Measurements from ENCODE around the gene NUMBL. TPM values are rescaled to one million over a fixed set of nuclear protein-coding genes. Genes with fewer than 3 reads are reported as not detected.

The NUMBL gene
- total RNA-seq, 1 experiment from 2014 or later, result 41.7 TPM

DNA sequence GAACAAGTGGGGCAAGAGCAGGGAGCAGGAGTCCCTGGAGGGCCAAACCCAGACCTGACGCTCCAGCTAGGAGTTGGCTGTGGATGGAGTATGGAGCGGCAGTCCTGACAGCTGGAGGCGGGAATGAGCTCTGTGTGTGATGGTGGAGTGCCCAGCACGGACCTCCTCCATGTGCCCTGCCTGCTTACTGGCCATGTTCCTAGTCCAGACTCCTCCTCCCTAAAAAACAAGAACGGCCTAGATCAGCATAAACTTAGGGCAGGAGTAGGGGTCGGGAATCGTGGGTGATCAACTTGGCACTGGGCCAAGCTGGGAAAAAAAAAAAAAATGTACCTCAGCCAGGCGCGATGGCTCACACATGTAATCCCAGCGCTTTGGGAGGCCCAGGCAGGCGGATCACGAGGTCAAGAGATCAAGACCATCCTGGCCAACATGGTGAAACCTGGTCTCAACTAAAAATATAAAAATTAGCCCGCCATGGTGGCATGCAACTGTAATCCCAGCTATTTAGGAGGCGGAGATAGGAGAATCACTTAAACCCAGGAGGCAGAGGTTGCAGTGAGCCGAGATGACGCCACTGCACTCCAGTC lies 59.8 kb downstream of the NUMBL start:
- peaks cover 2 to 15% of the 10 kb centered on the region in 2 experiments; a peak in 2 of 4 replicates for H3K4me1 ChIP-seq (ENCODE audit: control insufficient read depth in 1 of 2, insufficient read depth in 2 of 2, low read length in 2 of 2)
- H3K27me3 ChIP-seq (ENCODE audit: insufficient read depth, low read length), result no peaks in the 10 kb centered on the region
- no peaks in the 10 kb centered on the region for H3K79me2 ChIP-seq (ENCODE audit: insufficient read depth, low read length)
- no peak overlapping the region for H3K9ac ChIP-seq (ENCODE audit: low read length)
- intact Hi-C loops (cut with micrococcal nuclease), result no loop called here
- H3K4me3 ChIP-seq (replicated peaks in 1 of 2; ENCODE audit: low read depth in 1 of 2, low read length in 2 of 2), result no peak overlapping the region
- H3K9me3 ChIP-seq (ENCODE audit: control insufficient read depth in 1 of 2, insufficient read depth in 1 of 2, low read depth in 1 of 2, low read length in 2 of 2), result no peaks in the 10 kb centered on the region
- H3K36me3 ChIP-seq (ENCODE audit: control insufficient read depth in 1 of 2, insufficient read depth in 2 of 2, low read length in 2 of 2), result peaks cover 13 to 17% of the 10 kb centered on the region in 2 experiments; a peak in 3 of 4 replicates
- H2AFZ ChIP-seq (ENCODE audit: low read depth, low read length, poor library complexity, severe bottlenecking), result no peak overlapping the region
- H3K27ac ChIP-seq (ENCODE audit: low read depth, low read length), result no peak overlapping the region
- H4K20me1 ChIP-seq (ENCODE audit: insufficient read depth), result no peaks in the 10 kb centered on the region
- ChIA-PET POLR2A (no interaction called here), RAD21 (ENCODE audit: low non-redundant PET in 1 of 2, low total read pairs in 2 of 2, uncharacterized antibody in 2 of 2, unreplicated experiment in 2 of 2) (no interaction called here), CTCF (interaction anchor here (0.6 to 1.0 kb wide), 3 partner anchors 60 to 629 kb away, joined by 3 to 4 read pairs (median 3); no protein-coding TSS in a partner anchor)
- H3K4me2 ChIP-seq (ENCODE audit: low read length), result no peak overlapping the region
- no peak for TF ChIP-seq ZFX (IDR thresholded peaks at IDR 0.05)
- TF ChIP-seq, protein P1, sequence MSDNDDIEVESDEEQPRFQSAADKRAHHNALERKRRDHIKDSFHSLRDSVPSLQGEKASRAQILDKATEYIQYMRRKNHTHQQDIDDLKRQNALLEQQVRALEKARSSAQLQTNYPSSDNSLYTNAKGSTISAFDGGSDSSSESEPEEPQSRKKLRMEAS (IDR thresholded peaks at IDR 0.05), result no peak
- no peak for TF ChIP-seq EZH2phosphoT487 (IDR thresholded peaks at IDR 0.05; ENCODE audit: borderline replicate concordance)
- no peak for TF ChIP-seq ELF1 (IDR thresholded peaks at IDR 0.05; ENCODE audit: borderline replicate concordance, low read depth)
- TF ChIP-seq POLR2AphosphoS5 (IDR thresholded peaks at IDR 0.05; ENCODE audit: low read depth, low read length), result no peak
- no peak for TF ChIP-seq ZNF274 (IDR thresholded peaks at IDR 0.05; ENCODE audit: low read depth, low read length)
- TF ChIP-seq, protein P2, sequence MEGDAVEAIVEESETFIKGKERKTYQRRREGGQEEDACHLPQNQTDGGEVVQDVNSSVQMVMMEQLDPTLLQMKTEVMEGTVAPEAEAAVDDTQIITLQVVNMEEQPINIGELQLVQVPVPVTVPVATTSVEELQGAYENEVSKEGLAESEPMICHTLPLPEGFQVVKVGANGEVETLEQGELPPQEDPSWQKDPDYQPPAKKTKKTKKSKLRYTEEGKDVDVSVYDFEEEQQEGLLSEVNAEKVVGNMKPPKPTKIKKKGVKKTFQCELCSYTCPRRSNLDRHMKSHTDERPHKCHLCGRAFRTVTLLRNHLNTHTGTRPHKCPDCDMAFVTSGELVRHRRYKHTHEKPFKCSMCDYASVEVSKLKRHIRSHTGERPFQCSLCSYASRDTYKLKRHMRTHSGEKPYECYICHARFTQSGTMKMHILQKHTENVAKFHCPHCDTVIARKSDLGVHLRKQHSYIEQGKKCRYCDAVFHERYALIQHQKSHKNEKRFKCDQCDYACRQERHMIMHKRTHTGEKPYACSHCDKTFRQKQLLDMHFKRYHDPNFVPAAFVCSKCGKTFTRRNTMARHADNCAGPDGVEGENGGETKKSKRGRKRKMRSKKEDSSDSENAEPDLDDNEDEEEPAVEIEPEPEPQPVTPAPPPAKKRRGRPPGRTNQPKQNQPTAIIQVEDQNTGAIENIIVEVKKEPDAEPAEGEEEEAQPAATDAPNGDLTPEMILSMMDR (IDR thresholded peaks at IDR 0.05 in 2 of 3, conservative IDR thresholded peaks at IDR 0.05 in 1 of 3; ENCODE audit: borderline replicate concordance in 1 of 3, insufficient read depth in 1 of 3, low read depth in 2 of 3, low read length in 2 of 3), result no peak
- TF ChIP-seq EGR1 (IDR thresholded peaks at IDR 0.05; ENCODE audit: low read depth), result no peak
- TF ChIP-seq, protein P3, sequence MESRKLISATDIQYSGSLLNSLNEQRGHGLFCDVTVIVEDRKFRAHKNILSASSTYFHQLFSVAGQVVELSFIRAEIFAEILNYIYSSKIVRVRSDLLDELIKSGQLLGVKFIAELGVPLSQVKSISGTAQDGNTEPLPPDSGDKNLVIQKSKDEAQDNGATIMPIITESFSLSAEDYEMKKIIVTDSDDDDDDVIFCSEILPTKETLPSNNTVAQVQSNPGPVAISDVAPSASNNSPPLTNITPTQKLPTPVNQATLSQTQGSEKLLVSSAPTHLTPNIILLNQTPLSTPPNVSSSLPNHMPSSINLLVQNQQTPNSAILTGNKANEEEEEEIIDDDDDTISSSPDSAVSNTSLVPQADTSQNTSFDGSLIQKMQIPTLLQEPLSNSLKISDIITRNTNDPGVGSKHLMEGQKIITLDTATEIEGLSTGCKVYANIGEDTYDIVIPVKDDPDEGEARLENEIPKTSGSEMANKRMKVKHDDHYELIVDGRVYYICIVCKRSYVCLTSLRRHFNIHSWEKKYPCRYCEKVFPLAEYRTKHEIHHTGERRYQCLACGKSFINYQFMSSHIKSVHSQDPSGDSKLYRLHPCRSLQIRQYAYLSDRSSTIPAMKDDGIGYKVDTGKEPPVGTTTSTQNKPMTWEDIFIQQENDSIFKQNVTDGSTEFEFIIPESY (IDR thresholded peaks at IDR 0.05; ENCODE audit: extremely low read depth, insufficient replicate concordance, low read length), result no peak
- TF ChIP-seq SP1 (IDR thresholded peaks at IDR 0.05; ENCODE audit: low read depth), result no peak
- no peak for TF ChIP-seq POLR2A (IDR thresholded peaks at IDR 0.05; ENCODE audit: borderline replicate concordance, extremely low read depth, insufficient read depth, insufficient read length)
- TF ChIP-seq CEBPB (IDR thresholded peaks at IDR 0.05; ENCODE audit: low read depth), result no peak
- TF ChIP-seq, protein P4, sequence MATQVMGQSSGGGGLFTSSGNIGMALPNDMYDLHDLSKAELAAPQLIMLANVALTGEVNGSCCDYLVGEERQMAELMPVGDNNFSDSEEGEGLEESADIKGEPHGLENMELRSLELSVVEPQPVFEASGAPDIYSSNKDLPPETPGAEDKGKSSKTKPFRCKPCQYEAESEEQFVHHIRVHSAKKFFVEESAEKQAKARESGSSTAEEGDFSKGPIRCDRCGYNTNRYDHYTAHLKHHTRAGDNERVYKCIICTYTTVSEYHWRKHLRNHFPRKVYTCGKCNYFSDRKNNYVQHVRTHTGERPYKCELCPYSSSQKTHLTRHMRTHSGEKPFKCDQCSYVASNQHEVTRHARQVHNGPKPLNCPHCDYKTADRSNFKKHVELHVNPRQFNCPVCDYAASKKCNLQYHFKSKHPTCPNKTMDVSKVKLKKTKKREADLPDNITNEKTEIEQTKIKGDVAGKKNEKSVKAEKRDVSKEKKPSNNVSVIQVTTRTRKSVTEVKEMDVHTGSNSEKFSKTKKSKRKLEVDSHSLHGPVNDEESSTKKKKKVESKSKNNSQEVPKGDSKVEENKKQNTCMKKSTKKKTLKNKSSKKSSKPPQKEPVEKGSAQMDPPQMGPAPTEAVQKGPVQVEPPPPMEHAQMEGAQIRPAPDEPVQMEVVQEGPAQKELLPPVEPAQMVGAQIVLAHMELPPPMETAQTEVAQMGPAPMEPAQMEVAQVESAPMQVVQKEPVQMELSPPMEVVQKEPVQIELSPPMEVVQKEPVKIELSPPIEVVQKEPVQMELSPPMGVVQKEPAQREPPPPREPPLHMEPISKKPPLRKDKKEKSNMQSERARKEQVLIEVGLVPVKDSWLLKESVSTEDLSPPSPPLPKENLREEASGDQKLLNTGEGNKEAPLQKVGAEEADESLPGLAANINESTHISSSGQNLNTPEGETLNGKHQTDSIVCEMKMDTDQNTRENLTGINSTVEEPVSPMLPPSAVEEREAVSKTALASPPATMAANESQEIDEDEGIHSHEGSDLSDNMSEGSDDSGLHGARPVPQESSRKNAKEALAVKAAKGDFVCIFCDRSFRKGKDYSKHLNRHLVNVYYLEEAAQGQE (IDR thresholded peaks at IDR 0.05; ENCODE audit: low read depth), result no peak
- TF ChIP-seq SIN3A (IDR thresholded peaks at IDR 0.05; ENCODE audit: low read depth), result no peak
- TF ChIP-seq TCF7L2 (IDR thresholded peaks at IDR 0.05; ENCODE audit: borderline replicate concordance, extremely low read depth, insufficient read depth, insufficient read length), result no peak
- TF ChIP-seq, protein P5, sequence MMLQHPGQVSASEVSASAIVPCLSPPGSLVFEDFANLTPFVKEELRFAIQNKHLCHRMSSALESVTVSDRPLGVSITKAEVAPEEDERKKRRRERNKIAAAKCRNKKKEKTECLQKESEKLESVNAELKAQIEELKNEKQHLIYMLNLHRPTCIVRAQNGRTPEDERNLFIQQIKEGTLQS (IDR thresholded peaks at IDR 0.05), result no peak
- no peak for TF ChIP-seq YY1 (IDR thresholded peaks at IDR 0.05; ENCODE audit: extremely low read depth, insufficient replicate concordance, low read depth, low read length)
- TF ChIP-seq CBX3 (IDR thresholded peaks at IDR 0.05; ENCODE audit: low read depth), result no peak
- no peak for TF ChIP-seq FOSL1 (IDR thresholded peaks at IDR 0.05; ENCODE audit: low read depth)
- no peaks in the 10 kb centered on the region for H3K9me2 ChIP-seq (ENCODE audit: insufficient read depth)
- no TSS peak for BruUV-seq (replicated peaks)
- DNase-seq (ENCODE audit: low read depth, low spot score) (no peak), ATAC-seq (no peak)

Measured in HCT116 (cell line).